Measurements from ENCODE around the gene MCF2.

Gene MCF2

DNA sequence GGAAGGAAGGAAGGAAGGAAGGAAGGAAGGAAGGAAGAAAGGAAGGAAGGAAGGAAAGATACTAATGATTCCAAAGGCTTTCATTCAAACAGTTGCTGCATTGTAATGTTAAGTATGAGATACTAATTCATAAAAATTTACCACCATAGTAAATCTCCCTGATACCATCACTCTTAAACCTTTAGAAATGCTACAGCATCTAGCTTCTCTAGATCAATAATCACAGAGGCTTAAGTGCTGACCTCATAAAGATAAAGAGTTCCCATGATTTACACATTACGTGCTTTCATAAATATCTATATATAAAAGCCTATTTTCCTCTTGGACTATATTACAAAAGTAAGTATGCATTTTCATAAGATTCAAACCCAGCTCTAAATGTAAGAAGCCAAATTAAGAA is 141.0 kb downstream of the MCF2 start:
- TF ChIP-seq, protein P1, sequence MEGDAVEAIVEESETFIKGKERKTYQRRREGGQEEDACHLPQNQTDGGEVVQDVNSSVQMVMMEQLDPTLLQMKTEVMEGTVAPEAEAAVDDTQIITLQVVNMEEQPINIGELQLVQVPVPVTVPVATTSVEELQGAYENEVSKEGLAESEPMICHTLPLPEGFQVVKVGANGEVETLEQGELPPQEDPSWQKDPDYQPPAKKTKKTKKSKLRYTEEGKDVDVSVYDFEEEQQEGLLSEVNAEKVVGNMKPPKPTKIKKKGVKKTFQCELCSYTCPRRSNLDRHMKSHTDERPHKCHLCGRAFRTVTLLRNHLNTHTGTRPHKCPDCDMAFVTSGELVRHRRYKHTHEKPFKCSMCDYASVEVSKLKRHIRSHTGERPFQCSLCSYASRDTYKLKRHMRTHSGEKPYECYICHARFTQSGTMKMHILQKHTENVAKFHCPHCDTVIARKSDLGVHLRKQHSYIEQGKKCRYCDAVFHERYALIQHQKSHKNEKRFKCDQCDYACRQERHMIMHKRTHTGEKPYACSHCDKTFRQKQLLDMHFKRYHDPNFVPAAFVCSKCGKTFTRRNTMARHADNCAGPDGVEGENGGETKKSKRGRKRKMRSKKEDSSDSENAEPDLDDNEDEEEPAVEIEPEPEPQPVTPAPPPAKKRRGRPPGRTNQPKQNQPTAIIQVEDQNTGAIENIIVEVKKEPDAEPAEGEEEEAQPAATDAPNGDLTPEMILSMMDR (IDR thresholded peaks at IDR 0.05; ENCODE audit: low read depth, low read length, poor library complexity, severe bottlenecking): no peak
- TF ChIP-seq EZH2phosphoT487 (IDR thresholded peaks at IDR 0.05; ENCODE audit: borderline replicate concordance, low read length): no peak
- H3K4me1 ChIP-seq (ENCODE audit: control insufficient read depth, low read length): no peaks in the 10 kb centered on the region
- no peak overlapping the region for H3K27ac ChIP-seq (ENCODE audit: low read depth, low read length)
- H3K79me2 ChIP-seq (ENCODE audit: control insufficient read depth, low read length): no peaks in the 10 kb centered on the region
- no peaks in the 10 kb centered on the region for H3F3A ChIP-seq (ENCODE audit: control insufficient read depth, insufficient read depth)
- H3K36me3 ChIP-seq (ENCODE audit: control insufficient read depth, low read length): no peaks in the 10 kb centered on the region
- H3K9me2 ChIP-seq (replicated peaks; ENCODE audit: control insufficient read depth, low read length): no peaks in the 10 kb centered on the region
- H3K9me3 ChIP-seq (ENCODE audit: control insufficient read depth, insufficient read depth, low read length): no peaks in the 10 kb centered on the region
- H4K20me1 ChIP-seq (ENCODE audit: control insufficient read depth, insufficient read depth, low read depth, low read length): no peaks in the 10 kb centered on the region
- H3K4me2 ChIP-seq (ENCODE audit: low read length): no peak overlapping the region
- no peak overlapping the region for H3K4me3 ChIP-seq (ENCODE audit: low read length)
- no peaks in the 10 kb centered on the region for H3K27me3 ChIP-seq (ENCODE audit: control insufficient read depth, low read length)

DNA sequence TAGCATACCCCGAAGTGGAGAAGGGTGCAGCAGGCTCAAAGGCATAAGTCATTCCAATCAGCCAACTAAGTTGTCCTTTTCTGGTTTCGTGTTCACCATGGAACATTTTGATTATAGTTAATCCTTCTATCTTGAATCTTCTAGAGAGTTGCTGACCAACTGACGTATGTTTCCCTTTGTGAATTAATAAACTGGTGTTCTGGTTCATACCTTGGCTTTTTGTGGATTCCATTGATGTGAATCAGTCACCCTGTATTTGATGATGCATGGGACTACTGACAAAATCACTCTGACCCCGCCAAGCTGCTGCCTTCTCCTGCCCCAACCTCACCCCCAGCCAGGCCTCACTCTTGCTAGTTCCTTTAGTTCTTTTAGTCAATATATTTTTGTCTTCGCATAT is 144.7 kb downstream of the MCF2 start:
- Histone ChIP-seq H3K27me3 (ENCODE audit: control insufficient read depth, low read length) (no peaks in the 10 kb centered on the region), H4K20me1 (ENCODE audit: control insufficient read depth, insufficient read depth, low read depth, low read length) (no peaks in the 10 kb centered on the region), H3K27ac (ENCODE audit: low read depth, low read length) (no peak overlapping the region), H3K4me2 (ENCODE audit: low read length) (no peak overlapping the region), H3K36me3 (ENCODE audit: control insufficient read depth, low read length) (no peaks in the 10 kb centered on the region), H3F3A (ENCODE audit: control insufficient read depth, insufficient read depth) (no peaks in the 10 kb centered on the region), H3K4me1 (ENCODE audit: control insufficient read depth, low read length) (peaks cover 3% of the 10 kb centered on the region; the same call in 1 of the 2 replicates), H3K4me3 (ENCODE audit: low read length) (no peak overlapping the region), H3K79me2 (ENCODE audit: control insufficient read depth, low read length) (no peaks in the 10 kb centered on the region), H3K9me3 (ENCODE audit: control insufficient read depth, insufficient read depth, low read length) (no peaks in the 10 kb centered on the region), H3K9me2 (replicated peaks; ENCODE audit: control insufficient read depth, low read length) (no peaks in the 10 kb centered on the region)
- TF ChIP-seq, protein P1 (IDR thresholded peaks at IDR 0.05; ENCODE audit: low read depth, low read length, poor library complexity, severe bottlenecking): no peak
- TF ChIP-seq EZH2phosphoT487 (IDR thresholded peaks at IDR 0.05; ENCODE audit: borderline replicate concordance, low read length): no peak

DNA sequence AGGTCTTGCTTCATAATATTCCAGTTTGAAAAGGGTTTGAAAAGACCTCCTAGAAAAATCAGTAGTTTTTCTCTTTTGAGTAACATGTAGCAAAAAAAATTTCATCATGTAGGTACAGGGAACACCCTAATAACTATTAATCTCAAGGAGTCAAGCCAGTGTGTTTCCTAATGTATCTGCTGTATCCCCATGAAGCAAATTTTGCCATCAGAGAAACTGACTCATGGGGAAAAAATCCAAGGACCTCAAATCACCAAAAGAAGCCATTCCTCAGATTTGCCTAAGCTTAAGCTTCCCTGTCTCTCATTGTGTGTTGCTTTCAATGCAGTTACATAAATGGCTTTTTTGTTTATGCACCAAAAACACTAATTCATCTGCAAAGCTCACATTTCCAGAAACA is 147.7 kb downstream of the MCF2 start:
- no peak overlapping the region for H3K4me3 ChIP-seq (ENCODE audit: low read length)
- no peaks in the 10 kb centered on the region for H3K27me3 ChIP-seq (ENCODE audit: control insufficient read depth, low read length)

More for the DNA sequence above, 147.7 kb downstream of the MCF2 start:
- Histone ChIP-seq H3K36me3 (ENCODE audit: control insufficient read depth, low read length) (no peaks in the 10 kb centered on the region), H3F3A (ENCODE audit: control insufficient read depth, insufficient read depth) (no peaks in the 10 kb centered on the region), H3K4me2 (ENCODE audit: low read length) (no peak overlapping the region), H3K4me1 (ENCODE audit: control insufficient read depth, low read length) (peaks cover 10% of the 10 kb centered on the region), H3K79me2 (ENCODE audit: control insufficient read depth, low read length) (no peaks in the 10 kb centered on the region), H4K20me1 (ENCODE audit: control insufficient read depth, insufficient read depth, low read depth, low read length) (no peaks in the 10 kb centered on the region), H3K9me3 (ENCODE audit: control insufficient read depth, insufficient read depth, low read length) (no peaks in the 10 kb centered on the region), H3K9me2 (replicated peaks; ENCODE audit: control insufficient read depth, low read length) (no peaks in the 10 kb centered on the region), H3K27ac (ENCODE audit: low read depth, low read length) (no peak overlapping the region)
- TF ChIP-seq, protein P1 (IDR thresholded peaks at IDR 0.05; ENCODE audit: low read depth, low read length, poor library complexity, severe bottlenecking): no peak
- no peak for TF ChIP-seq EZH2phosphoT487 (IDR thresholded peaks at IDR 0.05; ENCODE audit: borderline replicate concordance, low read length)
